K562 (cell line): ENCODE data around the gene PPM1D. TPM values are rescaled to one million over a fixed set of nuclear protein-coding genes. Genes with fewer than 3 reads are reported as not detected.

Experiments
- JUN ChIP-seq, 2 experiments: sonication (generic) in 1 of 2; formaldehyde crosslinking in 1 of 2; IDR thresholded peaks; 2 replicates each; pipeline versions ENCODE4 v1.6.1 to v1.8.0; 2012 to 2022; ENCODE audit warnings: borderline replicate concordance in 2 of 2, mild to moderate bottlenecking in 2 of 2, improper control_type of control experiment in 1 of 2, low read depth in 1 of 2, low read length in 1 of 2, missing genetic modification reagents in 1 of 2
- POLR3A ChIP-seq: IDR thresholded peaks from 2 replicates; pipeline ENCODE4 v1.6.1; 2011; ENCODE audit warnings: borderline replicate concordance, mild to moderate bottlenecking, moderate library complexity; ENCODE audit not compliant: insufficient read length, insufficient read depth; ENCODE audit errors: extremely low read depth
- PYGO2 ChIP-seq: fragments of 450-650 bp; IDR thresholded peaks from 2 replicates; pipeline ENCODE4 v1.6.1; 2016; ENCODE audit warnings: mild to moderate bottlenecking, missing genetic modification characterization, moderate library complexity, missing compliant biosample characterization
- ZNF561 ChIP-seq: fragments of 450-650 bp; formaldehyde crosslinking; conservative IDR thresholded peaks from 2 replicates; pipeline ENCODE4 v1.4.0; 2020; ENCODE audit warnings: mild to moderate bottlenecking, moderate library complexity
- polyA plus RNA-seq, 8 experiments: library from polyadenylated mRNA; depleted of rRNA in 4 of 8; stranded (reverse) in 5 of 8; unstranded in 3 of 8; fragments of >200 nt; fragmentation: Nextera tagmentation in 2 of 8; fragmentation: Illumina TruSeq in 1 of 8; extraction: Ambion mirVana in 2 of 8; extraction: Trizol in 1 of 8; gene quantifications; 2 replicates each; pipeline versions ENCODE4 v1.2.1 to v1.2.3, GENCODE V29; 2011 to 2014; ENCODE audit warnings: inconsistent platforms in 1 of 8, missing spikeins in 1 of 8
- total RNA-seq, 7 experiments: library from RNA; depleted of rRNA in 6 of 7; stranded (reverse); fragments of >200 nt in 6 of 7; fragmentation: Illumina TruSeq in 2 of 7; extraction: Trizol in 2 of 7; gene quantifications; 2 replicates each; pipeline versions ENCODE4 v1.2.1 to v1.2.3, GENCODE V29; 2011 to 2021; ENCODE audit warnings: low replicate concordance in 1 of 7
- TF ChIP-seq, protein P1 (sequence below): fragments of 450-650 bp; IDR thresholded peaks from 2 replicates; pipeline ENCODE4 v1.6.1; 2016; ENCODE audit warnings: mild to moderate bottlenecking, moderate library complexity

PPM1D gene
- total and polyA plus RNA-seq, 9 of the 15 experiments (the other 6 are each of a cell fraction or from before 2014, with no cell fraction given), result 2.1 to 19.0 (median 7.8) TPM

DNA sequence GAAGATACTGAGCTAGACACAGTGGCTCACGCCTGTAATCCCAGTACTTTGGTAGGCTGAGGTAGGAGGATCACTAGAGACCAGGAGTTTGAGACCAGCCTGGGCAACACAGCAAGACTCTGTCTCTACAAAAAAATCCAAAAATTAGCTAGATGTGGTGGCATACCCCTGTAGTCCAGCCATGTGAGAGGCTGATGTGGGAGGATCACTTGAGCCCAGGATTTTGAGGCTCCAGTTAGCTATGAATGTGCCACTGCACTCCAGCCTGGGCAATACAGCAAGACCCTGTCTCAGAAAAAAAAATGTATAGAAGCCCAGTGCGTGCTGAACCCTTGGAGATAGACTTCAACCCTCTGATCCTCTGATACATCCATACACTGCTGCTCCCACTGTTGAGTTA lies 7.2 kb upstream of the PPM1D start (continued):
- TF ChIP-seq ZNF561 (no peak), POLR3A (no peak), JUN (IDR thresholded peaks at IDR 0.05; ENCODE audit: borderline replicate concordance, low read depth, low read length) (no peak), JUN (CRISPR knock-in tag; IDR thresholded peaks at IDR 0.05; ENCODE audit: borderline replicate concordance) (no peak), PYGO2 (no peak)
- TF ChIP-seq, protein P1, sequence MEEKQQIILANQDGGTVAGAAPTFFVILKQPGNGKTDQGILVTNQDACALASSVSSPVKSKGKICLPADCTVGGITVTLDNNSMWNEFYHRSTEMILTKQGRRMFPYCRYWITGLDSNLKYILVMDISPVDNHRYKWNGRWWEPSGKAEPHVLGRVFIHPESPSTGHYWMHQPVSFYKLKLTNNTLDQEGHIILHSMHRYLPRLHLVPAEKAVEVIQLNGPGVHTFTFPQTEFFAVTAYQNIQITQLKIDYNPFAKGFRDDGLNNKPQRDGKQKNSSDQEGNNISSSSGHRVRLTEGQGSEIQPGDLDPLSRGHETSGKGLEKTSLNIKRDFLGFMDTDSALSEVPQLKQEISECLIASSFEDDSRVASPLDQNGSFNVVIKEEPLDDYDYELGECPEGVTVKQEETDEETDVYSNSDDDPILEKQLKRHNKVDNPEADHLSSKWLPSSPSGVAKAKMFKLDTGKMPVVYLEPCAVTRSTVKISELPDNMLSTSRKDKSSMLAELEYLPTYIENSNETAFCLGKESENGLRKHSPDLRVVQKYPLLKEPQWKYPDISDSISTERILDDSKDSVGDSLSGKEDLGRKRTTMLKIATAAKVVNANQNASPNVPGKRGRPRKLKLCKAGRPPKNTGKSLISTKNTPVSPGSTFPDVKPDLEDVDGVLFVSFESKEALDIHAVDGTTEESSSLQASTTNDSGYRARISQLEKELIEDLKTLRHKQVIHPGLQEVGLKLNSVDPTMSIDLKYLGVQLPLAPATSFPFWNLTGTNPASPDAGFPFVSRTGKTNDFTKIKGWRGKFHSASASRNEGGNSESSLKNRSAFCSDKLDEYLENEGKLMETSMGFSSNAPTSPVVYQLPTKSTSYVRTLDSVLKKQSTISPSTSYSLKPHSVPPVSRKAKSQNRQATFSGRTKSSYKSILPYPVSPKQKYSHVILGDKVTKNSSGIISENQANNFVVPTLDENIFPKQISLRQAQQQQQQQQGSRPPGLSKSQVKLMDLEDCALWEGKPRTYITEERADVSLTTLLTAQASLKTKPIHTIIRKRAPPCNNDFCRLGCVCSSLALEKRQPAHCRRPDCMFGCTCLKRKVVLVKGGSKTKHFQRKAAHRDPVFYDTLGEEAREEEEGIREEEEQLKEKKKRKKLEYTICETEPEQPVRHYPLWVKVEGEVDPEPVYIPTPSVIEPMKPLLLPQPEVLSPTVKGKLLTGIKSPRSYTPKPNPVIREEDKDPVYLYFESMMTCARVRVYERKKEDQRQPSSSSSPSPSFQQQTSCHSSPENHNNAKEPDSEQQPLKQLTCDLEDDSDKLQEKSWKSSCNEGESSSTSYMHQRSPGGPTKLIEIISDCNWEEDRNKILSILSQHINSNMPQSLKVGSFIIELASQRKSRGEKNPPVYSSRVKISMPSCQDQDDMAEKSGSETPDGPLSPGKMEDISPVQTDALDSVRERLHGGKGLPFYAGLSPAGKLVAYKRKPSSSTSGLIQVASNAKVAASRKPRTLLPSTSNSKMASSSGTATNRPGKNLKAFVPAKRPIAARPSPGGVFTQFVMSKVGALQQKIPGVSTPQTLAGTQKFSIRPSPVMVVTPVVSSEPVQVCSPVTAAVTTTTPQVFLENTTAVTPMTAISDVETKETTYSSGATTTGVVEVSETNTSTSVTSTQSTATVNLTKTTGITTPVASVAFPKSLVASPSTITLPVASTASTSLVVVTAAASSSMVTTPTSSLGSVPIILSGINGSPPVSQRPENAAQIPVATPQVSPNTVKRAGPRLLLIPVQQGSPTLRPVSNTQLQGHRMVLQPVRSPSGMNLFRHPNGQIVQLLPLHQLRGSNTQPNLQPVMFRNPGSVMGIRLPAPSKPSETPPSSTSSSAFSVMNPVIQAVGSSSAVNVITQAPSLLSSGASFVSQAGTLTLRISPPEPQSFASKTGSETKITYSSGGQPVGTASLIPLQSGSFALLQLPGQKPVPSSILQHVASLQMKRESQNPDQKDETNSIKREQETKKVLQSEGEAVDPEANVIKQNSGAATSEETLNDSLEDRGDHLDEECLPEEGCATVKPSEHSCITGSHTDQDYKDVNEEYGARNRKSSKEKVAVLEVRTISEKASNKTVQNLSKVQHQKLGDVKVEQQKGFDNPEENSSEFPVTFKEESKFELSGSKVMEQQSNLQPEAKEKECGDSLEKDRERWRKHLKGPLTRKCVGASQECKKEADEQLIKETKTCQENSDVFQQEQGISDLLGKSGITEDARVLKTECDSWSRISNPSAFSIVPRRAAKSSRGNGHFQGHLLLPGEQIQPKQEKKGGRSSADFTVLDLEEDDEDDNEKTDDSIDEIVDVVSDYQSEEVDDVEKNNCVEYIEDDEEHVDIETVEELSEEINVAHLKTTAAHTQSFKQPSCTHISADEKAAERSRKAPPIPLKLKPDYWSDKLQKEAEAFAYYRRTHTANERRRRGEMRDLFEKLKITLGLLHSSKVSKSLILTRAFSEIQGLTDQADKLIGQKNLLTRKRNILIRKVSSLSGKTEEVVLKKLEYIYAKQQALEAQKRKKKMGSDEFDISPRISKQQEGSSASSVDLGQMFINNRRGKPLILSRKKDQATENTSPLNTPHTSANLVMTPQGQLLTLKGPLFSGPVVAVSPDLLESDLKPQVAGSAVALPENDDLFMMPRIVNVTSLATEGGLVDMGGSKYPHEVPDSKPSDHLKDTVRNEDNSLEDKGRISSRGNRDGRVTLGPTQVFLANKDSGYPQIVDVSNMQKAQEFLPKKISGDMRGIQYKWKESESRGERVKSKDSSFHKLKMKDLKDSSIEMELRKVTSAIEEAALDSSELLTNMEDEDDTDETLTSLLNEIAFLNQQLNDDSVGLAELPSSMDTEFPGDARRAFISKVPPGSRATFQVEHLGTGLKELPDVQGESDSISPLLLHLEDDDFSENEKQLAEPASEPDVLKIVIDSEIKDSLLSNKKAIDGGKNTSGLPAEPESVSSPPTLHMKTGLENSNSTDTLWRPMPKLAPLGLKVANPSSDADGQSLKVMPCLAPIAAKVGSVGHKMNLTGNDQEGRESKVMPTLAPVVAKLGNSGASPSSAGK, result no peak
